Endothelial cell (in vitro differentiated cells): ENCODE data around the gene RND2. TPM values are rescaled to one million over a fixed set of nuclear protein-coding genes. Genes with fewer than 3 reads are reported as not detected.
"Not testable (repeated sequence)": the region's sequence is repeated elsewhere in the genome, so short reads cannot be mapped to it uniquely, and the experiment has no call there.

ENCODE experiments used
- DNase-seq: peaks from one replicate; pipeline ENCODE4 v3.0.0; 2021; ENCODE audit warnings: low spot score
- H3K27ac Mint-ChIP-seq: one replicate; pipeline ENCODE4 v1.8.0; 2021; ENCODE audit warnings: mixed read lengths, inconsistent platforms; ENCODE audit not compliant: unreplicated experiment
- H3K27me3 Mint-ChIP-seq: one replicate; pipeline ENCODE4 v1.8.0; 2021; ENCODE audit warnings: mild to moderate bottlenecking, moderate library complexity, mixed read lengths, inconsistent platforms; ENCODE audit not compliant: unreplicated experiment
- H3K36me3 Mint-ChIP-seq: one replicate; pipeline ENCODE4 v1.8.0; 2021; ENCODE audit warnings: mild to moderate bottlenecking, low read depth, mixed read lengths, inconsistent platforms; ENCODE audit not compliant: unreplicated experiment
- H3K4me1 Mint-ChIP-seq: one replicate; pipeline ENCODE4 v1.8.0; 2021; ENCODE audit warnings: mild to moderate bottlenecking, mixed read lengths, inconsistent platforms; ENCODE audit not compliant: unreplicated experiment
- H3K4me3 Mint-ChIP-seq: one replicate; pipeline ENCODE4 v1.8.0; 2021; ENCODE audit warnings: mild to moderate bottlenecking, mixed read lengths, inconsistent platforms; ENCODE audit not compliant: unreplicated experiment
- H3K9me3 Mint-ChIP-seq: one replicate; pipeline ENCODE4 v1.8.0; 2021; ENCODE audit warnings: mixed read lengths, inconsistent platforms; ENCODE audit not compliant: unreplicated experiment
- CTCF ChIP-seq: fragments of 200-600 bp; sonication (generic); IDR thresholded peaks from one replicate; pipeline ENCODE4 v1.5.0; 2021; ENCODE audit warnings: antibody characterized with exemption; ENCODE audit not compliant: unreplicated experiment
- total RNA-seq: library from RNA; stranded (reverse); fragmentation: NEBNext Ultra II Directional; extraction: Animal tissue kit (Norgen Biotek cat#: 25700); gene quantifications from one replicate; pipeline ENCODE4 v1.2.1, GENCODE V29; 2021; ENCODE audit not compliant: unreplicated experiment

The RND2 gene
- total RNA-seq, 1 donor from 2014 or later: 5.9 TPM

GRCh38 chr17:43040655-43041054 is 15.6 kb downstream of the RND2 start:
- Mint-ChIP-seq H3K4me3 (no peak overlapping the region), H3K27me3 (peaks cover 2% of the 10 kb centered on the region), H3K9me3 (no peaks in the 10 kb centered on the region), H3K4me1 (peaks cover 14% of the 10 kb centered on the region), H3K27ac (no peak overlapping the region), H3K36me3 (no peaks in the 10 kb centered on the region)
- DNase-seq: no peak
- no peak for TF ChIP-seq CTCF

DNA sequence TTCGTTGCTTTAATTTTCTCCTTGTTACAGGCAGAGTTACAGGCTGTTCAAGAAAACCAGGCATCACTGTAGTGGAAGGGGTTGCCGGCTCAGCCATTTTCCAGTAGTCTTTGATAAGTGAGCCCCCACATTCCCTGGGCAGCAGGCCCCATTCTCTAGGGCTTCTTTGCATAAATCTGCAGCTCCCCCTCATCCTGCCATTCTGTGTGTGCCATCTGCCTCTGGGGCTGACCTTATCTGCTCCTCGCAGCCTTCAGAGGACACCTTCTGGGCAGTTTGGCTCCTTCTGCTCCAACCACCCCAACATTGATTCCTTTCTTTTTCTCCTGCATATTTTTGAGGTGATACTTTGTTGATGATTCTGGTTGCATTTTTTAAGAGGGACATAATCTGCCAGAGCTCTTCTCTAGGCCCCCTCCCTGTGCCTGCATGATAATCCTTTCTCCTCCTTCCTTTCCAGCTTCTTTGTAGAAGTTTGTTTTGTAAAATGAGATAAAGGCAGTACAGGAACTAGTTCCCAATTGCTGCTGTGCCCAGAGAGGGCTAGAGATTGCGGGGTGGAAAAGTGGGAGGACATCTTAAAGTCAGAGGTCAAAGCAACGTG is 17.1 kb downstream of the RND2 start:
- Mint-ChIP-seq H3K4me1 (peaks cover 14% of the 10 kb centered on the region), H3K36me3 (no peaks in the 10 kb centered on the region), H3K27me3 (peaks cover 2% of the 10 kb centered on the region), H3K9me3 (no peaks in the 10 kb centered on the region), H3K4me3 (no peak overlapping the region), H3K27ac (peak overlapping the region; percentile 28)
- DNase-seq: no peak
- TF ChIP-seq CTCF: no peak

DNA sequence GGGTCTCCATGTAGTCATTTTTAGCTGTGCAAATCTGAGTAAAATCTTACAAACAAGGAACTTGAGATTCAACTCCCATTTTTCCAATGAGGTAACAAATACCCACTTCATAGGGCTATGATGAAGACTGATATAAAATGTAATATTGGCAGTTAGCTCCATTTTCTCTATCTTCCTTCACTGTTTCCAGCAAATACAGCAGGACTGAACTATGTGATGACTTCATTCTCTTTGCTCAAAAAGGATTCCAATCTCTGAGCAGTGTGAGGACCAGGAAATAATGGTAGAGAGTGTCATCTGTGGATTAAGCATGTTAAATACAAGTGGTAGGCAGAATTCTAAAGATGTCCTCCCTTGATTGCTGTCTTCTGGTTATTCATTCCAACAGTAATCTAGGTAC is 18.3 kb downstream of the RND2 start:
- Mint-ChIP-seq H3K27me3 (peaks cover 2% of the 10 kb centered on the region), H3K4me3 (no peak overlapping the region), H3K9me3 (no peaks in the 10 kb centered on the region), H3K4me1 (peaks cover 14% of the 10 kb centered on the region), H3K36me3 (no peaks in the 10 kb centered on the region), H3K27ac (no peak overlapping the region)
- no peak for DNase-seq
- TF ChIP-seq CTCF: no peak

DNA sequence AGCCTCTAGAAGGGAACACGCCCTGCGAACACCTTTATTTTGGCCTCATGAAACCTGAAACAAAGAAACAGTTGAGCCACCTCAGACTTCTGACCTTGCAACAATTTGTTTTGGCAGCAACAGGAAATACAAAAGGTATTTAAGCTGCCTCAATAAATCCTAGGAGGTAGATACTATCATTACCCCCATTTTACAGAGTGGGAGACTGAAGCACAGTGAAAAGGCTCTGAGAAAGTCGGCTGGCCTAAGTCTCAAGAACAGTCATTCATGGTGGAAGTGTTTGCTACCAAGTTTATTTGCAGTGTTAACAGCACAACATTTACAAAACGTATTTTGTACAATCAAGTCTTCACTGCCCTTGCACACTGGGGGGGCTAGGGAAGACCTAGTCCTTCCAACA is 19.0 kb downstream of the RND2 start:
- Mint-ChIP-seq H3K36me3 (no peaks in the 10 kb centered on the region), H3K27me3 (peaks cover 3% of the 10 kb centered on the region), H3K27ac (no peak overlapping the region), H3K4me3 (no peak overlapping the region), H3K4me1 (peaks cover 14% of the 10 kb centered on the region), H3K9me3 (no peaks in the 10 kb centered on the region)
- no peak for DNase-seq
- TF ChIP-seq CTCF: no peak

GRCh38 chr17:43051969-43052368 is 26.9 kb downstream of the RND2 start:
- H3K36me3 Mint-ChIP-seq: no peaks in the 10 kb centered on the region
- no peak for DNase-seq

DNA sequence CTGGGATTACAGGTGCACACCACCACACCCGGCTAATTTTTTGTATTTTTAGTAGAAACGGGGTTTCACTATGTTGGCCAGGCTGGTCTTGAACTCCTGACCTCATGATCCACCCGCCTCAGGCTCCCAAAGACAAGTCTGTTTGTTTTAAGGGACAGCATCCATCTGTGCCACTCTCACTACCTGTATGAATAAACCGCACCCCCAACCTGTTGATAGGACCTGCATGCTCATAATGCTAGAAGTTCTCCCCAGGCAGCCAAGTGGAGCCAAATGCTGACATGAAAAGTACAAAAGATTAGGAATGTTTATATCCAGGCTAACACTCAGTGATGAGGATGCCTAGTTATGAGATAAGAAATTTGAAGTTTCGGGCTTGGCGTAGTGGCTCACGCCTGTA is 28.0 kb downstream of the RND2 start:
- not testable (repeated sequence) for H3K27me3 Mint-ChIP-seq, H3K27ac Mint-ChIP-seq, H3K36me3 Mint-ChIP-seq, H3K4me3 Mint-ChIP-seq, H3K4me1 Mint-ChIP-seq, H3K9me3 Mint-ChIP-seq, DNase-seq

More at GRCh38 chr17:43051969-43052368, 26.9 kb downstream of the RND2 start:
- TF ChIP-seq CTCF: no peak
- H3K4me3 Mint-ChIP-seq: no peak overlapping the region
- H3K9me3 Mint-ChIP-seq: no peaks in the 10 kb centered on the region
- peaks cover 1% of the 10 kb centered on the region for H3K27me3 Mint-ChIP-seq
- H3K4me1 Mint-ChIP-seq: no peaks in the 10 kb centered on the region
- no peak overlapping the region for H3K27ac Mint-ChIP-seq
